Measurements from ENCODE around the gene COX6A1. TPM values are rescaled to one million over a fixed set of nuclear protein-coding genes. Genes with fewer than 3 reads are reported as not detected.

COX6A1 gene
- total RNA-seq, 1 donor from 2014 or later, result 142 TPM

DNA sequence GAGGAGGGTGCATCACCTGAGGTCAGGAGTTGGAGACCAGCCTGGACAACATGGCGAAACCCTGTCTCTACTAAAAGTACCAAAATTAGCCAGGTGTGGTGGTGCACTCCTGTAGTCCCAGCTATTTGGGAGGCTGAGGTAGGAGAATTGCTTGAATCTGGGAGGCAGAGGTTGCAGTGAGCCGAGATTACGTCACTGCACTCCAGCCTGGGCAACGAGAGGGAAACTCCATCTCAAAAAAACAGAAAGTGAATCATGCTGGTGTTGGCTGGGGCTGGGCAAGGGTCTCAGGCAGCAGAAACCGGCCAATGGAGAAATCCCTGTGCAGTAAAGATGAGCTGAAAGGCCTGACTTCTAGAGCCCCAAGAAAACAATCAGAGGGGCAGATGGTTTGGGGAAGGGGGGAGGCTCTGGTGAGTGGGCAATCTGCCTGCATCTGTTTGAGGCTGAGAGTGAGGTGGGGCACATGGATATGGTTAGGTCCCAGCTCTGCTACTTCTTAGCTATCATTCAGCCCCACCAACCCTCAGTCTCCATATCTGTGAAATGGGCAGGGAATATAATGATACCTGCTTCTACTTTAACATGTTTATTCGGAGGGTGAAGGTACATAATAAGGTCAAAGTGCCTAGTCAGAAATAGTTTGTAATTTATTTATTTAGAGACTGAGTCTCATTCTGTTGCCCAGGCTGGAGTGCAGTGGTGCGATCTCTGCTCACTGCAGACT is 21.3 kb upstream of the COX6A1 start:
- TF ChIP-seq, protein P1, sequence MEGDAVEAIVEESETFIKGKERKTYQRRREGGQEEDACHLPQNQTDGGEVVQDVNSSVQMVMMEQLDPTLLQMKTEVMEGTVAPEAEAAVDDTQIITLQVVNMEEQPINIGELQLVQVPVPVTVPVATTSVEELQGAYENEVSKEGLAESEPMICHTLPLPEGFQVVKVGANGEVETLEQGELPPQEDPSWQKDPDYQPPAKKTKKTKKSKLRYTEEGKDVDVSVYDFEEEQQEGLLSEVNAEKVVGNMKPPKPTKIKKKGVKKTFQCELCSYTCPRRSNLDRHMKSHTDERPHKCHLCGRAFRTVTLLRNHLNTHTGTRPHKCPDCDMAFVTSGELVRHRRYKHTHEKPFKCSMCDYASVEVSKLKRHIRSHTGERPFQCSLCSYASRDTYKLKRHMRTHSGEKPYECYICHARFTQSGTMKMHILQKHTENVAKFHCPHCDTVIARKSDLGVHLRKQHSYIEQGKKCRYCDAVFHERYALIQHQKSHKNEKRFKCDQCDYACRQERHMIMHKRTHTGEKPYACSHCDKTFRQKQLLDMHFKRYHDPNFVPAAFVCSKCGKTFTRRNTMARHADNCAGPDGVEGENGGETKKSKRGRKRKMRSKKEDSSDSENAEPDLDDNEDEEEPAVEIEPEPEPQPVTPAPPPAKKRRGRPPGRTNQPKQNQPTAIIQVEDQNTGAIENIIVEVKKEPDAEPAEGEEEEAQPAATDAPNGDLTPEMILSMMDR (IDR thresholded peaks at IDR 0.05; ENCODE audit: borderline replicate concordance), result no peak
- intact Hi-C loops (cut with micrococcal nuclease), result no loop called here
- no peaks in the 10 kb centered on the region for H3K36me3 ChIP-seq

GRCh38 chr12:120417917-120418580 is 19.9 kb upstream of the COX6A1 start:
- no peak for DNase-seq
- Histone ChIP-seq H3K4me1 (peaks cover 9% of the 10 kb centered on the region), H3K27ac (replicated peaks) (no peak overlapping the region), H3K9me3 (replicated peaks) (no peaks in the 10 kb centered on the region), H3K27me3 (ENCODE audit: low read depth) (peaks cover 3% of the 10 kb centered on the region), H3K36me3 (no peaks in the 10 kb centered on the region), H3K4me3 (no peak overlapping the region)
- intact Hi-C loops (cut with micrococcal nuclease), result no loop called here
- TF ChIP-seq, protein P1 (IDR thresholded peaks at IDR 0.05; ENCODE audit: borderline replicate concordance), result no peak

More for the DNA sequence above, 21.3 kb upstream of the COX6A1 start:
- Histone ChIP-seq H3K4me3 (no peak overlapping the region), H3K4me1 (peaks cover 9% of the 10 kb centered on the region), H3K9me3 (replicated peaks) (no peaks in the 10 kb centered on the region), H3K27me3 (ENCODE audit: low read depth) (peaks cover 3% of the 10 kb centered on the region), H3K27ac (replicated peaks) (no peak overlapping the region)
- no peak for DNase-seq

DNA sequence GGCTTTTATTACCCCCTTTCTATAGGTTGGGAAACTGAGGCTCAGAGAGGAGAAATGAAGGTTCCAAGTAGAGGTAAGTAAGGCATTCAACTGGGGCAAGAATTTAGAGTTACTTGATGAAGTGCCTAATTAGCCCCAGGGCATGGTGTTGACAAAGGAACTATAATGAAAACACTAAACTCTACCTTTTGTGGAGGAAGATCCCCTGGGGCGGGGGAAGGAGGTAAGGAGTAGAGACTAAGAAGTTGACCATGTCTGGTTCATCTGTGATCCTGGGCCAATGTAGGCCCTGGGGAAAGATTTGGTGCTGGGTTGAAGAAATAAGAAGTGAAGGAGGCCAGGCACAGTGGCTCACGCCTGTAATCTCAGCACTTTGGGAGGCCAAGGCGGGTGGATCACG is 16.2 kb upstream of the COX6A1 start:
- Histone ChIP-seq H3K4me3 (no peak overlapping the region), H3K4me1 (no peaks in the 10 kb centered on the region), H3K9me3 (replicated peaks) (no peaks in the 10 kb centered on the region), H3K36me3 (no peaks in the 10 kb centered on the region), H3K27ac (replicated peaks) (no peak overlapping the region), H3K27me3 (ENCODE audit: low read depth) (no peaks in the 10 kb centered on the region)
- TF ChIP-seq, protein P1 (IDR thresholded peaks at IDR 0.05; ENCODE audit: borderline replicate concordance), result no peak
- no peak for DNase-seq
- intact Hi-C loops (cut with micrococcal nuclease), result no loop called here

DNA sequence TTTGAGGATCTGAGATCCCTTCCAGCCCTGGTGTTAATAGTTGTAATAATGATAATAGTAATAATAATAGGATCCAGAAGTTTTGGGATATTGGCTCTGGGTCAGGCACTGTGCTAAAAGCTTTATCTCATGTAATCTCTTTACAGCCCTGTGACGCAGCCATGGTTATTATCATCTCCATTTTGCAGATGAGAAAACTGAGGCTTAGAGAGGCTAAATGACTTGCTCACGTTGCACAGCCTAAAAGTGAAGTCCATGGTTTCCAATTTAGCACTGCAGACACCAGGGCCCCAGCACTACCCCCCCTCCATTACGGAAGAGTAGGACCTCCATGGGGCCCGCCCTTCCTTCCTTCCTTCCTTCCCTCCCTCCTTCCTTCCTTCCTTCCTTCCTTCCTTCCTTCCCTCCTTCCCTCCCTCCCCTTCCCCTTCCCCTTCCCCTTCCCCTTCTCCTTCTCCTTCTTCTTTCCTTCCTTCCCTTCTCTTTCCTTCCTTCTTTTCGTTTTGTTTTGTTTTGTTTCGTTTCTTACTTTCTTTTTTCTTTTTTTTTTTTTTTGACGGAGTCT is 14.9 kb upstream of the COX6A1 start:
- intact Hi-C loops (cut with micrococcal nuclease), result no loop called here
- H3K36me3 ChIP-seq, result no peaks in the 10 kb centered on the region

GRCh38 chr12:120425797-120426196 is 12.1 kb upstream of the COX6A1 start:
- no peak overlapping the region for H3K27ac ChIP-seq (replicated peaks)
- TF ChIP-seq, protein P1 (IDR thresholded peaks at IDR 0.05; ENCODE audit: borderline replicate concordance), result no peak
- intact Hi-C loops (cut with micrococcal nuclease), result no loop called here
- no peak for DNase-seq
- no peaks in the 10 kb centered on the region for H3K9me3 ChIP-seq (replicated peaks)
- no peaks in the 10 kb centered on the region for H3K4me1 ChIP-seq
- H3K36me3 ChIP-seq, result no peaks in the 10 kb centered on the region
- H3K4me3 ChIP-seq, result no peak overlapping the region
- H3K27me3 ChIP-seq (ENCODE audit: low read depth), result peaks cover 6% of the 10 kb centered on the region

More for the DNA sequence above, 14.9 kb upstream of the COX6A1 start:
- DNase-seq, result no peak
- Histone ChIP-seq H3K9me3 (replicated peaks) (no peaks in the 10 kb centered on the region), H3K27ac (replicated peaks) (no peak overlapping the region), H3K27me3 (ENCODE audit: low read depth) (peaks cover 5% of the 10 kb centered on the region), H3K4me1 (no peaks in the 10 kb centered on the region), H3K4me3 (no peak overlapping the region)
- TF ChIP-seq, protein P1 (IDR thresholded peaks at IDR 0.05; ENCODE audit: borderline replicate concordance), result no peak
